H7 (cell line): ENCODE data around the gene RAPH1. TPM values are rescaled to one million over a fixed set of nuclear protein-coding genes. Genes with fewer than 3 reads are reported as not detected.
A peak's percentile ranks its signal among the peaks of the same experiment; 100 is the strongest.

Experiments used
- DNase-seq: peaks from one replicate; pipeline ENCODE4 v3.0.0; 2012
- H3K27me3 ChIP-seq: 2 replicates; pipeline ENCODE4 v1.6.0; 2011; ENCODE audit warnings: mild to moderate bottlenecking, low read length; ENCODE audit not compliant: control insufficient read depth, insufficient read depth
- H3K36me3 ChIP-seq: replicated peaks from 2 replicates; pipeline ENCODE4 v1.5.1; 2011; ENCODE audit warnings: low read length; ENCODE audit not compliant: control insufficient read depth, insufficient read depth
- H3K4me3 ChIP-seq: 2 replicates; pipeline ENCODE4 v1.5.1; 2011; ENCODE audit warnings: low read depth, mild to moderate bottlenecking, control low read depth, low read length, moderate library complexity; ENCODE audit not compliant: insufficient read depth
- total RNA-seq: library from RNA; depleted of rRNA; stranded (reverse); fragments of >200 nt; shearing (Covaris generic); gene quantifications from 2 replicates; pipeline ENCODE4 v1.2.3, GENCODE V29; 2014; rRNA removed

Gene RAPH1
- total RNA-seq = 4.9 and 9.0 TPM in 2 replicates

- peaks cover 5% of the 10 kb centered on the region for H3K27me3 ChIP-seq
- H3K36me3 ChIP-seq = no peaks in the 10 kb centered on the region
- H3K4me3 ChIP-seq = peak within 1 kb of the TSS; percentile 81
- DNase-seq = peak; percentile 94
These were observed at the start of gene RAPH1 for GRCh38 chr2:203535078-203535783. Gene RAPH1 (minus strand): TSS chr2:203535301. CDS start chr2:203495353, 39,948 bp downstream.

GRCh38 chr2:203584784-203585183 lies 49.7 kb upstream of the RAPH1 start:
- no peak for DNase-seq
- Histone ChIP-seq H3K4me3 (no peak overlapping the region), H3K27me3 (no peaks in the 10 kb centered on the region), H3K36me3 (no peaks in the 10 kb centered on the region)

GRCh38 chr2:203583701-203584100 lies 48.6 kb upstream of the RAPH1 start:
- Histone ChIP-seq H3K4me3 (no peak overlapping the region), H3K27me3 (no peaks in the 10 kb centered on the region), H3K36me3 (no peaks in the 10 kb centered on the region)
- no peak for DNase-seq

- H3K27me3 ChIP-seq = no peaks in the 10 kb centered on the region
- no peaks in the 10 kb centered on the region for H3K36me3 ChIP-seq
- DNase-seq = no peak
- H3K4me3 ChIP-seq = no peak overlapping the region
These were observed 48.1 kb upstream of the RAPH1 start for GRCh38 chr2:203583084-203583695.

GRCh38 chr2:203582468-203582867 lies 47.4 kb upstream of the RAPH1 start:
- Histone ChIP-seq H3K4me3 (no peak overlapping the region), H3K27me3 (no peaks in the 10 kb centered on the region), H3K36me3 (no peaks in the 10 kb centered on the region)
- no peak for DNase-seq

GRCh38 chr2:203580844-203581243 lies 45.7 kb upstream of the RAPH1 start:
- Histone ChIP-seq H3K4me3 (no peak overlapping the region), H3K27me3 (no peaks in the 10 kb centered on the region), H3K36me3 (no peaks in the 10 kb centered on the region)
- no peak for DNase-seq

- Histone ChIP-seq H3K27me3 (no peaks in the 10 kb centered on the region), H3K4me3 (no peak overlapping the region), H3K36me3 (no peaks in the 10 kb centered on the region)
- DNase-seq = no peak
These were observed 44.6 kb upstream of the RAPH1 start for GRCh38 chr2:203579730-203580129.

- H3K27me3 ChIP-seq = no peaks in the 10 kb centered on the region
- no peaks in the 10 kb centered on the region for H3K36me3 ChIP-seq
- DNase-seq = no peak
- no peak overlapping the region for H3K4me3 ChIP-seq
These were observed 43.9 kb upstream of the RAPH1 start for GRCh38 chr2:203578759-203579643.

- Histone ChIP-seq H3K27me3 (no peaks in the 10 kb centered on the region), H3K36me3 (no peaks in the 10 kb centered on the region), H3K4me3 (no peak overlapping the region)
- DNase-seq = no peak
These were observed 39.7 kb upstream of the RAPH1 start for GRCh38 chr2:203574824-203575223.

GRCh38 chr2:203572316-203572715 lies 37.2 kb upstream of the RAPH1 start:
- Histone ChIP-seq H3K36me3 (no peaks in the 10 kb centered on the region), H3K27me3 (no peaks in the 10 kb centered on the region), H3K4me3 (no peak overlapping the region)
- no peak for DNase-seq

- no peaks in the 10 kb centered on the region for H3K36me3 ChIP-seq
- no peaks in the 10 kb centered on the region for H3K27me3 ChIP-seq
- H3K4me3 ChIP-seq = no peak overlapping the region
- no peak for DNase-seq
These were observed 34.7 kb upstream of the RAPH1 start for GRCh38 chr2:203569677-203570316.

- no peak for DNase-seq
- Histone ChIP-seq H3K4me3 (no peak overlapping the region), H3K27me3 (no peaks in the 10 kb centered on the region), H3K36me3 (no peaks in the 10 kb centered on the region)
These were observed 32.6 kb upstream of the RAPH1 start for GRCh38 chr2:203567691-203568090.

- H3K4me3 ChIP-seq = no peak overlapping the region
- no peaks in the 10 kb centered on the region for H3K36me3 ChIP-seq
- no peak for DNase-seq
- H3K27me3 ChIP-seq = no peaks in the 10 kb centered on the region
These were observed 31.1 kb upstream of the RAPH1 start for GRCh38 chr2:203566161-203566560.

GRCh38 chr2:203565076-203565475 lies 30.0 kb upstream of the RAPH1 start:
- no peak for DNase-seq
- Histone ChIP-seq H3K36me3 (no peaks in the 10 kb centered on the region), H3K27me3 (no peaks in the 10 kb centered on the region), H3K4me3 (no peak overlapping the region)
